OCI-LY7 (cell line): ENCODE measurements around the gene MACROD1. TPM values are rescaled to one million over a fixed set of nuclear protein-coding genes. Genes with fewer than 3 reads are reported as not detected.

Experiments used
- BruUV-seq: library from RNA; stranded (reverse); fragments of 400-500 nt; replicated peaks from 2 replicates; lab custom pipeline; 2021; lab: Mats Ljungman, UMichigan
- CTCF ChIA-PET: fragments of 300-600 bp; sonication (Branson Sonifier 250); formaldehyde crosslinking; loops from one replicate; lab custom pipeline; 2022; ENCODE audit warnings: antibody characterized with exemption; ENCODE audit not compliant: unreplicated experiment; lab: Charles Lee
- POLR2A ChIA-PET: fragments of 300-600 bp; sonication (Branson Sonifier 250); formaldehyde crosslinking; loops from one replicate; lab custom pipeline; 2022; ENCODE audit warnings: antibody characterized with exemption; lab: Charles Lee
- DNase-seq: peaks from one replicate; pipeline ENCODE4 v3.0.0-alpha.2; 2015; ENCODE audit warnings: low spot score
- H2AFZ ChIP-seq: fragments of 200-600 bp; sonication (generic), shearing (Covaris generic); 2 replicates; pipeline ENCODE4 v1.6.1; 2014; ENCODE audit warnings: mild to moderate bottlenecking, antibody characterized with exemption, low read length, moderate library complexity
- H3K27ac ChIP-seq: fragments of 200-600 bp; sonication (generic); 2 replicates; pipeline ENCODE4 v1.5.1; 2014; ENCODE audit warnings: mixed run types, low read depth, mild to moderate bottlenecking, moderate library complexity, low read length, inconsistent platforms; ENCODE audit not compliant: poor library complexity, severe bottlenecking
- H3K36me3 ChIP-seq: fragments of 200-600 bp; sonication (generic); 2 replicates; pipeline ENCODE4 v1.6.1; 2014; ENCODE audit warnings: mild to moderate bottlenecking, antibody characterized with exemption, low read length, moderate library complexity, mixed read lengths; ENCODE audit not compliant: insufficient read depth
- H3K4me1 ChIP-seq: fragments of 200-600 bp; sonication (generic); 2 replicates; pipeline ENCODE4 v1.5.1; 2014; ENCODE audit warnings: mild to moderate bottlenecking, low read length; ENCODE audit not compliant: insufficient read depth, poor library complexity, severe bottlenecking
- H3K4me2 ChIP-seq: fragments of 200-600 bp; sonication (generic); 2 replicates; pipeline ENCODE4 v1.6.1; 2014; ENCODE audit warnings: mild to moderate bottlenecking, low read length
- H3K4me3 ChIP-seq: fragments of 200-600 bp; sonication (generic); 2 replicates; pipeline ENCODE4 v1.5.1; 2014; ENCODE audit warnings: mild to moderate bottlenecking, low read depth, low read length; ENCODE audit not compliant: poor library complexity, severe bottlenecking
- H3K79me2 ChIP-seq: fragments of 200-600 bp; sonication (generic); 2 replicates; pipeline ENCODE4 v1.6.1; 2016; ENCODE audit warnings: low read depth, mild to moderate bottlenecking, low read length, moderate library complexity, mixed read lengths; ENCODE audit not compliant: insufficient read depth
- H3K9me2 ChIP-seq: fragments of 200-600 bp; sonication (generic); 2 replicates; pipeline ENCODE4 v1.6.1; 2016; ENCODE audit warnings: mild to moderate bottlenecking, low read length, mixed read lengths; ENCODE audit not compliant: insufficient read depth
- H3K9me3 ChIP-seq: fragments of 200-600 bp; sonication (generic); 2 replicates; pipeline ENCODE4 v1.6.1; 2014; ENCODE audit warnings: mild to moderate bottlenecking, mixed run types, low read length, mixed read lengths
- H4K20me1 ChIP-seq: fragments of 200-600 bp; sonication (generic); 2 replicates; pipeline ENCODE4 v1.6.1; 2014; ENCODE audit warnings: mild to moderate bottlenecking, antibody characterized with exemption, low read length, moderate library complexity, mixed read lengths; ENCODE audit not compliant: insufficient read depth
- CTCF ChIP-seq: fragments of 200-600 bp; sonication (generic); conservative IDR thresholded peaks from 2 replicates; pipeline ENCODE4 v1.5.1; 2014; ENCODE audit warnings: mild to moderate bottlenecking, antibody characterized with exemption, low read length, moderate library complexity, mixed read lengths
- EZH2phosphoT487 ChIP-seq: fragments of 200-600 bp; sonication (generic); IDR thresholded peaks from 2 replicates; pipeline ENCODE4 v1.6.1; 2018; ENCODE audit warnings: low read depth, borderline replicate concordance, mild to moderate bottlenecking, mixed run types, antibody characterized with exemption, low read length, moderate library complexity, mixed read lengths
- intact Hi-C: fragments of 100-400 bp; cut with micrococcal nuclease; formaldehyde crosslinking; loops from one replicate; pipeline ENCODE4 v1.10.0; 2022; ENCODE audit not compliant: unreplicated experiment
- total RNA-seq, 2 experiments: library from RNA; depleted of rRNA in 1 of 2; stranded (reverse); fragments of >200 nt in 1 of 2; shearing (Covaris generic) in 1 of 2; gene quantifications; 2 replicates each; pipeline ENCODE4 v1.2.3, GENCODE V29; 2014 to 2022

Gene MACROD1
- total RNA-seq, 2 experiments from 2014 or later: 14.7 to 25.4 TPM

GRCh38 chr11:64210301-64211020 is 44.5 kb upstream of the MACROD1 start:
- no peak overlapping the region for H2AFZ ChIP-seq
- POLR2A ChIA-PET: no interaction called here
- H3K27ac ChIP-seq: no peak overlapping the region
- no peak overlapping the region for H3K4me3 ChIP-seq
- CTCF ChIA-PET: interaction anchor here (0.6 kb wide), 1 partner anchor 91 kb away, joined by 6 read pairs; no protein-coding TSS in a partner anchor
- H3K9me3 ChIP-seq: no peaks in the 10 kb centered on the region
- H3K4me1 ChIP-seq: peaks cover 25% of the 10 kb centered on the region
- no peaks in the 10 kb centered on the region for H3K9me2 ChIP-seq
- no peaks in the 10 kb centered on the region for H4K20me1 ChIP-seq
- peaks cover 17% of the 10 kb centered on the region; the same call in 1 of the 2 replicates for H3K79me2 ChIP-seq
- no TSS peak for BruUV-seq
- no peak for TF ChIP-seq CTCF
- TF ChIP-seq EZH2phosphoT487: no peak
- H3K36me3 ChIP-seq: peaks cover 83% of the 10 kb centered on the region
- no peak for DNase-seq
- H3K4me2 ChIP-seq: no peak overlapping the region
- intact Hi-C loops: no loop called here

GRCh38 chr11:64209563-64209843 is 43.6 kb upstream of the MACROD1 start:
- peaks cover 31% of the 10 kb centered on the region for H3K4me1 ChIP-seq
- POLR2A ChIA-PET: no interaction called here
- intact Hi-C loops: no loop called here
- H3K27ac ChIP-seq: no peak overlapping the region
- peaks cover 17% of the 10 kb centered on the region; the same call in 1 of the 2 replicates for H3K79me2 ChIP-seq
- BruUV-seq: no TSS peak
- no peak for DNase-seq
- no peaks in the 10 kb centered on the region for H4K20me1 ChIP-seq
- H3K9me3 ChIP-seq: no peaks in the 10 kb centered on the region
- H3K9me2 ChIP-seq: no peaks in the 10 kb centered on the region
- peaks cover 79% of the 10 kb centered on the region for H3K36me3 ChIP-seq
- no peak for TF ChIP-seq EZH2phosphoT487
- no peak for TF ChIP-seq CTCF
- CTCF ChIA-PET: no interaction called here
- no peak overlapping the region for H3K4me2 ChIP-seq
- no peak overlapping the region for H2AFZ ChIP-seq
- H3K4me3 ChIP-seq: no peak overlapping the region
